ENCODE measurements around the gene NELL1.

The NELL1 gene

GRCh38 chr11:21603886-21604285 is 934.5 kb downstream of the NELL1 start:
- DNase-seq (ENCODE audit: insufficient read length, low spot score) (no peak), FAIRE-seq (no peak)
- no peak for TF ChIP-seq POLR2A (IDR thresholded peaks at IDR 0.05; ENCODE audit: low read depth, low read length)

- no peak for TF ChIP-seq POLR2A (IDR thresholded peaks at IDR 0.05; ENCODE audit: low read depth, low read length)
- no peak for FAIRE-seq
- DNase-seq (ENCODE audit: insufficient read length, low spot score): no peak
Measured at GRCh38 chr11:21604564-21604963, 935.2 kb downstream of the NELL1 start.

GRCh38 chr11:21612326-21612725 is 942.9 kb downstream of the NELL1 start:
- FAIRE-seq (no peak), DNase-seq (ENCODE audit: insufficient read length, low spot score) (no peak)
- no peak for TF ChIP-seq POLR2A (IDR thresholded peaks at IDR 0.05; ENCODE audit: low read depth, low read length)

- TF ChIP-seq POLR2A (IDR thresholded peaks at IDR 0.05; ENCODE audit: low read depth, low read length): no peak
- FAIRE-seq: no peak
- DNase-seq (ENCODE audit: insufficient read length, low spot score): no peak
Measured at GRCh38 chr11:21614961-21615360, 945.6 kb downstream of the NELL1 start.

- DNase-seq (ENCODE audit: insufficient read length, low spot score): no peak
- no peak for FAIRE-seq
- TF ChIP-seq POLR2A (IDR thresholded peaks at IDR 0.05; ENCODE audit: low read depth, low read length): no peak
Measured at GRCh38 chr11:21615955-21616371, 946.6 kb downstream of the NELL1 start.

- no peak for FAIRE-seq
Measured at GRCh38 chr11:21622566-21622965, 953.2 kb downstream of the NELL1 start.

GRCh38 chr11:21622995-21623394 is 953.6 kb downstream of the NELL1 start:
- no peak for FAIRE-seq
- TF ChIP-seq POLR2A (IDR thresholded peaks at IDR 0.05; ENCODE audit: low read depth, low read length): no peak

More at GRCh38 chr11:21622566-21622965, 953.2 kb downstream of the NELL1 start:
- no peak for DNase-seq (ENCODE audit: insufficient read length, low spot score)
- no peak for TF ChIP-seq POLR2A (IDR thresholded peaks at IDR 0.05; ENCODE audit: low read depth, low read length)

More at GRCh38 chr11:21622995-21623394, 953.6 kb downstream of the NELL1 start:
- DNase-seq (ENCODE audit: insufficient read length, low spot score): no peak

All from H54 (cell line).